ENCODE measurements around the gene PACS1.
A peak's percentile ranks its signal among the peaks of the same experiment; 100 is the strongest.

The PACS1 gene

DNA sequence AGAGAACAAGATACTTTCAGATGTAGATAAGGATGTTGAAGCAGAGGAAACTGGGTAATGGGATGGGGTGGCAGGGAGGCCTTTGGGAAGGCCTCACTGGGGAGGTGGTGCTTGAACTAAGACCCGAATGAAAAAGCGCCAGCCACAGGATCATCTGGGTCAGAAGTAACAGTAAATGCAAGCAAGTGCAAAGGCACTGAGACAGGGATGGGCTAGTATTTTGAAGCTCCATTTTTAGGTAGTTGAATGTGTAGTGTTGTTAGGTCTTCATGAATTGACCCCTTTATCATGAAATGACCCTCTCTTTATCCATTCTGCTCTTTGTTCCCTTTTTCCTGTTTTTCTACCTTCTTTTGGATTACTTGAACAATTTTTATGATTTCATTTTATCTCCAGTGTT is 6.2 kb upstream of the PACS1 start:
- Histone ChIP-seq H3K9me3 (no peaks in the 10 kb centered on the region), H3K4me1 (peaks cover 5% of the 10 kb centered on the region)

DNA sequence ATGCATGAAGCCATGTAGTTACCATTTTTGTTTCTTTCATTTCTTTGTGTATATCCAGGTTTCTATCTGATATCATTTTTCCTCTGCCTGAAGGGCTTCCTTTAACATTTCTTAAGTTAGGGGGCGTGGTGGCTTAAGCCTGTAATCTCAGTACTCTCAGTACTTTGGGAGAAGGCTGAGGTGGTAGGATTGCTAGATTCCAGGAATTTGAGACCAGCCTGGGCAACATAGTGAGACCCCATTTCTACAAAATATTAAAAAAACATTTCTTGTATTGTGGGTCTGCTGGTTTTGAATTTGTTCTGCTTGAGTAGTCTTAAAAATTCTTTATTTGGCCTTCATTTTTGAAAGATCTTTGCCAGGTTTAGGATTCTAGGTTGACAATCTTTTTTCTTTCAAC is 5.5 kb upstream of the PACS1 start:
- Histone ChIP-seq H3K4me1 (peaks cover 11% of the 10 kb centered on the region), H3K36me3 (peaks cover 90% of the 10 kb centered on the region), H3K9me3 (no peaks in the 10 kb centered on the region), H3K4me3 (ENCODE audit: low read depth, low read length) (no peak overlapping the region), H3K27me3 (no peaks in the 10 kb centered on the region)
- TF ChIP-seq, protein P1, sequence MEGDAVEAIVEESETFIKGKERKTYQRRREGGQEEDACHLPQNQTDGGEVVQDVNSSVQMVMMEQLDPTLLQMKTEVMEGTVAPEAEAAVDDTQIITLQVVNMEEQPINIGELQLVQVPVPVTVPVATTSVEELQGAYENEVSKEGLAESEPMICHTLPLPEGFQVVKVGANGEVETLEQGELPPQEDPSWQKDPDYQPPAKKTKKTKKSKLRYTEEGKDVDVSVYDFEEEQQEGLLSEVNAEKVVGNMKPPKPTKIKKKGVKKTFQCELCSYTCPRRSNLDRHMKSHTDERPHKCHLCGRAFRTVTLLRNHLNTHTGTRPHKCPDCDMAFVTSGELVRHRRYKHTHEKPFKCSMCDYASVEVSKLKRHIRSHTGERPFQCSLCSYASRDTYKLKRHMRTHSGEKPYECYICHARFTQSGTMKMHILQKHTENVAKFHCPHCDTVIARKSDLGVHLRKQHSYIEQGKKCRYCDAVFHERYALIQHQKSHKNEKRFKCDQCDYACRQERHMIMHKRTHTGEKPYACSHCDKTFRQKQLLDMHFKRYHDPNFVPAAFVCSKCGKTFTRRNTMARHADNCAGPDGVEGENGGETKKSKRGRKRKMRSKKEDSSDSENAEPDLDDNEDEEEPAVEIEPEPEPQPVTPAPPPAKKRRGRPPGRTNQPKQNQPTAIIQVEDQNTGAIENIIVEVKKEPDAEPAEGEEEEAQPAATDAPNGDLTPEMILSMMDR (IDR thresholded peaks at IDR 0.05; ENCODE audit: low read depth, low read length): no peak
- DNase-seq: no peak

More for the DNA sequence above, 6.2 kb upstream of the PACS1 start:
- no peak for DNase-seq
- H3K4me3 ChIP-seq (ENCODE audit: low read depth, low read length): no peak overlapping the region
- no peaks in the 10 kb centered on the region for H3K27me3 ChIP-seq
- H3K36me3 ChIP-seq: peaks cover 93% of the 10 kb centered on the region
- TF ChIP-seq, protein P1 (IDR thresholded peaks at IDR 0.05; ENCODE audit: low read depth, low read length): no peak

DNA sequence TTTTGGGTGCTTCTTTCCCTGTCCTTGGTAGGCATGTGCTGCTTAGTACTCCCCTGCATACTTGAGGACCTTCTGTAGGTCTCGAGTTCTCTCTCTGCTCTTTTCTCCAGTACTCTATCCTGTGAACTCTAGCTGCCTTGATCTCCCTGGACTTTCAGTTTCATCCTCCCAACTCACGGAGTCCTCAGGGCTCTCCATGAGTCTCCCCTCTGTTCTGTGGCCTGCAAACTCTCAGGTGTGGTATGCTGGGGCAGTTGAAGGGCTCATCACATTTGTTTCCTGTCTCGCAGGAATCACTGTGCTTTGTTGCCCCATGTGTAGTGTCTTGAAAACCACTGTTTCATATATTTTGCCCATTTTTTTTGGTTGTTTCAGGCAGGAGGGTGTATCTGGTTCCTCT is 3.3 kb upstream of the PACS1 start:
- Histone ChIP-seq H3K9me3 (no peaks in the 10 kb centered on the region), H3K4me1 (peaks cover 11% of the 10 kb centered on the region), H3K4me3 (ENCODE audit: low read depth, low read length) (no peak overlapping the region), H3K27me3 (no peaks in the 10 kb centered on the region), H3K36me3 (peaks cover 69% of the 10 kb centered on the region)
- no peak for DNase-seq
- TF ChIP-seq, protein P1 (IDR thresholded peaks at IDR 0.05; ENCODE audit: low read depth, low read length): no peak

DNA sequence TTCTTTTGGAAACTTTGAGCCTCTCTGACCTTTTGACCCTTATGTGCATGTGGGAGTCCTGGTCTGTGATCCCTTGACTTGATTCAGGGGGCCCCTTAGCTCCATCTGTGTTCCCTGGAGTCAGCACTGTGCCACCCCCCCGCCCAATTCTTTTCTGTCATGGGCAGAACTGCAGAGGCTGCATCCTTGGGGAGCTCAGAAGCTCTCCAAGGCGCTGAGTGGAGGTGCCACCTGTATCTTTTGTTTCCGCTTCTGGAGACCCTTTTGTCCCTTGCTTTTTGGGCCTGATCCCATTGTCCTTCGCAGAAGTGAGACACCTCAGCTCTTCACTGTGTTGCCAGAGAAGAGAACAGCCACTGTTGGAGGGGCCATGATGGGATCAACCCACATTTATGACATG is 2.4 kb upstream of the PACS1 start:
- Histone ChIP-seq H3K4me3 (ENCODE audit: low read depth, low read length) (no peak overlapping the region), H3K27me3 (no peaks in the 10 kb centered on the region), H3K4me1 (peaks cover 11% of the 10 kb centered on the region), H3K9me3 (no peaks in the 10 kb centered on the region), H3K36me3 (peaks cover 62% of the 10 kb centered on the region)
- DNase-seq: no peak
- TF ChIP-seq, protein P1 (IDR thresholded peaks at IDR 0.05; ENCODE audit: low read depth, low read length): no peak

DNA sequence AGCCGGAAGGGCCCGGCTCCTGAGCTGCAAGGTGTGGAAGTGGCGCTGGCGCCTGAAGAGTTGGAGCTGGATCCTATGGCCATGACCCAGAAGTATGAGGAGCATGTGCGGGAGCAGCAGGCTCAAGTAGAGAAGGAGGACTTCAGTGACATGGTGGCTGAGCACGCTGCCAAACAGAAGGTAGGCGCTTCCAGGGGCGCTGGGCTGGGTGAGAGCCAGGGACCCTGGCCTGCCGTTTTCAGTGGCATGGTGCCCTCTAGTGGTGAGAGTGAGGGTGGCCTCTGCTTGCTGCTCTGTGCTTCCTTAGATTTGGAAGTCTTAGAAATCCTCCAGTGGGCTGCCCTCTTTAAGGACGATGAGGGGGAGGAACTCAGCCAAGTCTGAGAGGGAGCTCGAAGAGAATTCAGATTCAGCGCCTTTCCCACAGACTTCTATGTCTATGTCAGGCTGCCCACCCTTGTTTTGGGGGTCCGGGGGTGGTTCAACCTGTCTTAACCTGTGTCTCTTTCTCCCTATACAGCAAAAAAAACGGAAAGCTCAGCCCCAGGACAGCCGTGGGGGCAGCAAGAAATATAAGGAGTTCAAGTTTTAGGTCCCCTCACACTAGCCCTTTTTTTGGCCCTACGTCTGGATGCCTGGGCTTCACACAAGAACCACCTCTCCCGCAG is 1.8 kb upstream of the PACS1 start:
- Histone ChIP-seq H3K36me3 (peaks cover 55% of the 10 kb centered on the region), H3K9me3 (no peaks in the 10 kb centered on the region), H3K4me1 (peaks cover 11% of the 10 kb centered on the region), H3K27me3 (no peaks in the 10 kb centered on the region), H3K4me3 (ENCODE audit: low read depth, low read length) (no peak overlapping the region)
- DNase-seq: peak; percentile 88
- TF ChIP-seq, protein P1 (IDR thresholded peaks at IDR 0.05; ENCODE audit: low read depth, low read length): peak; percentile 94

DNA sequence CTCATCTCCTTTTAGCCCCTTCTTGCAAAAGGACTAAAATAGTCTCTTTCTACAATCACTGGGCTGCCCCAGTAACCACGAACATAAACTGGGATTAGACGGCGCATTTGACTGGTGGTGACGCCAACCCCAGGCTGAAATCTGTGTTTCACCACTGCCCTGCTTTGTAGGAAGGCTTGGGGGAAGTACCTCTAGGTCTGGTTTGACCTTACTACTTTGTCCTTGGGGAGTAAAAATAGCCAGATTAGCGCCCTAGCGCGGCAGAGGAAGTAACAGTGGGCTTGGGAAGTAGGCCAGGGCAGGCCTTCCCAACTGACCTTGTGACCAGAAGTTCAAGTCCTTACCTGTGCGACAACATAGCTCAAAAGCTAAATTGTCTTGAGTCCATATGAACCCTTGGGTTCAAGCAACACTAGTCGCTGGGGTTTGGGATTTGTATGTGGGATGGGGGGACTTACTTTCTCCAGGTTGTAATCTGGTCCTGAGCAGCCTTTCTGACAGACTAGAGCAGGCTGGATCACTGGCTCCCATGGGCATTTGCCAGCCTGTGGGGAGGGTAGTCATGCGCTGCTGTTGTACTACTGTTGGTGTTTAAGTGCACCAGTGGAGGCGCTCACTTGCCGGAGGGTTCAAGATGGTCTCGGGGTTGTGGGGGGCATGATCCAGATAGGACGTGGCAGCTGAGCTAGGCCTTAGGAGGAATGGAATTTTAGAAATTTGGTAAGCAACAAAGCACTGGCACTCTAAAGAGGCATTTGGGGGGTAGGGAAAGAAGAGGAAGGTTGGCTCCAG is 953 bp upstream of the PACS1 start:
- TF ChIP-seq, protein P1 (IDR thresholded peaks at IDR 0.05; ENCODE audit: low read depth, low read length): peak; percentile 39
- H3K4me3 ChIP-seq (ENCODE audit: low read depth, low read length): peak overlapping the region; percentile 57
- H3K36me3 ChIP-seq: peaks cover 47% of the 10 kb centered on the region
- H3K27me3 ChIP-seq: no peaks in the 10 kb centered on the region
- no peaks in the 10 kb centered on the region for H3K9me3 ChIP-seq
- H3K4me1 ChIP-seq: peaks cover 11% of the 10 kb centered on the region
- DNase-seq: peak; percentile 77
